GM23338 (cell line): Measurements from ENCODE around the gene CFAP57. TPM values are rescaled to one million over a fixed set of nuclear protein-coding genes. Genes with fewer than 3 reads are reported as not detected.

Source experiments
- ATAC-seq: fragments of 200-7000 bp; cut with Tn5 transposase; 3 replicates; pipeline ENCODE4 v1.9.1; 2020
- DNase-seq: peaks from one replicate; pipeline ENCODE4 v3.0.0-alpha.2; 2015; ENCODE audit warnings: low spot score
- H2AFZ ChIP-seq: fragments of 200-600 bp; sonication (generic); 2 replicates; pipeline ENCODE4 v1.8.0; 2016; ENCODE audit warnings: antibody characterized with exemption, mild to moderate bottlenecking, moderate library complexity
- H3F3A ChIP-seq: fragments of 200-600 bp; sonication (generic); replicated peaks from 2 replicates; pipeline ENCODE4 v1.8.0; 2017; ENCODE audit warnings: antibody characterized with exemption, mixed run types, low read depth
- H3K27ac ChIP-seq: fragments of 200-600 bp; sonication (generic); 2 replicates; pipeline ENCODE4 v1.6.1; 2016; ENCODE audit warnings: low read depth
- H3K27me3 ChIP-seq: fragments of 200-600 bp; sonication (generic); 2 replicates; pipeline ENCODE4 v1.8.0; 2016; ENCODE audit warnings: mild to moderate bottlenecking, mixed run types, moderate library complexity; ENCODE audit not compliant: insufficient read depth
- H3K36me3 ChIP-seq: fragments of 200-600 bp; sonication (generic); 2 replicates; pipeline ENCODE4 v1.8.0; 2016; ENCODE audit warnings: mild to moderate bottlenecking; ENCODE audit not compliant: insufficient read depth
- H3K4me1 ChIP-seq: fragments of 200-600 bp; sonication (generic); 2 replicates; pipeline ENCODE4 v1.8.0; 2016; ENCODE audit warnings: mild to moderate bottlenecking, moderate library complexity; ENCODE audit not compliant: insufficient read depth
- H3K4me2 ChIP-seq: fragments of 200-600 bp; sonication (generic); 2 replicates; pipeline ENCODE4 v1.7.1; 2017; ENCODE audit warnings: mixed run types
- H3K4me3 ChIP-seq: fragments of 200-600 bp; sonication (generic); 2 replicates; pipeline ENCODE4 v1.6.1; 2016; ENCODE audit warnings: mixed run types
- H3K79me2 ChIP-seq: fragments of 200-600 bp; sonication (generic); replicated peaks from 2 replicates; pipeline ENCODE4 v1.8.0; 2017; ENCODE audit warnings: mild to moderate bottlenecking; ENCODE audit not compliant: insufficient read depth
- H3K9me2 ChIP-seq: fragments of 200-600 bp; sonication (generic); 2 replicates; pipeline ENCODE4 v1.8.0; 2017; ENCODE audit not compliant: insufficient read depth
- H4K20me1 ChIP-seq: fragments of 200-600 bp; sonication (generic); replicated peaks from 2 replicates; pipeline ENCODE4 v1.8.0; 2017; ENCODE audit warnings: mild to moderate bottlenecking; ENCODE audit not compliant: insufficient read depth
- H3K27ac Mint-ChIP-seq: 2 replicates; pipeline ENCODE4 v1.8.0; 2020; ENCODE audit warnings: inconsistent platforms, mild to moderate bottlenecking, moderate library complexity, mixed read lengths
- H3K27me3 Mint-ChIP-seq: 3 replicates; pipeline ENCODE4 v1.8.0; 2022; ENCODE audit warnings: low read depth, mild to moderate bottlenecking, moderate library complexity, mixed read lengths, inconsistent platforms; ENCODE audit not compliant: insufficient read depth, poor library complexity
- H3K36me3 Mint-ChIP-seq: 3 replicates; pipeline ENCODE4 v1.8.0; 2021; ENCODE audit warnings: low read depth, mild to moderate bottlenecking, inconsistent platforms, moderate library complexity, mixed read lengths
- H3K4me1 Mint-ChIP-seq: 3 replicates; pipeline ENCODE4 v1.8.0; 2020; ENCODE audit warnings: mild to moderate bottlenecking, inconsistent platforms, mixed read lengths
- H3K4me3 Mint-ChIP-seq: 3 replicates; pipeline ENCODE4 v1.8.0; 2021; ENCODE audit warnings: moderate library complexity, mild to moderate bottlenecking, inconsistent platforms, mixed read lengths
- H3K9me3 Mint-ChIP-seq: 3 replicates; pipeline ENCODE4 v1.8.0; 2020; ENCODE audit warnings: moderate library complexity, mild to moderate bottlenecking, inconsistent platforms, mixed read lengths
- EZH2 ChIP-seq: fragments of 200-600 bp; sonication (generic); IDR thresholded peaks from one replicate; pipeline ENCODE4 v1.8.0; 2017; ENCODE audit warnings: antibody characterized with exemption, mild to moderate bottlenecking, low read depth; ENCODE audit not compliant: unreplicated experiment
- EZH2phosphoT487 ChIP-seq: fragments of 200-600 bp; sonication (generic); IDR thresholded peaks from one replicate; pipeline ENCODE4 v1.8.1; 2018; ENCODE audit warnings: antibody characterized with exemption; ENCODE audit not compliant: unreplicated experiment
- JUNB ChIP-seq: IDR thresholded peaks from one replicate; pipeline ENCODE4 v1.6.1; 2016; ENCODE audit warnings: antibody characterized with exemption; ENCODE audit not compliant: unreplicated experiment
- NANOG ChIP-seq: IDR thresholded peaks from 2 replicates; pipeline ENCODE4 v1.6.1; 2016; ENCODE audit warnings: antibody characterized with exemption, borderline replicate concordance
- REST ChIP-seq: IDR thresholded peaks from one replicate; pipeline ENCODE4 v1.6.1; 2018; ENCODE audit warnings: antibody characterized with exemption; ENCODE audit not compliant: unreplicated experiment
- STAT1 ChIP-seq: IDR thresholded peaks from one replicate; pipeline ENCODE4 v1.6.1; 2016; ENCODE audit warnings: antibody characterized with exemption; ENCODE audit not compliant: unreplicated experiment
- ZNF114 ChIP-seq: fragments of 250-450 bp; sonication (Bioruptor Pico); IDR thresholded peaks from 2 replicates; pipeline ENCODE4 v1.5.0; 2020; ENCODE audit warnings: mild to moderate bottlenecking, moderate library complexity
- ZNF331 ChIP-seq: fragments of 250-450 bp; sonication (Bioruptor Pico); IDR thresholded peaks from 2 replicates; pipeline ENCODE4 v1.5.0; 2020; ENCODE audit warnings: low read depth, mild to moderate bottlenecking, moderate library complexity
- polyA plus RNA-seq: library from polyadenylated mRNA; unstranded; fragments of >200 nt; fragmentation: Nextera tagmentation; extraction: Ambion mirVana; gene quantifications from 2 replicates; pipeline ENCODE4 v1.2.1, GENCODE V29; 2016
- total RNA-seq: library from RNA; depleted of rRNA; stranded (reverse); fragments of >200 nt; shearing (Covaris generic); gene quantifications from 2 replicates; pipeline ENCODE4 v1.2.3, GENCODE V29; 2014
- TF ChIP-seq, protein P1 (sequence below): fragments of 250-450 bp; sonication (Bioruptor Pico); IDR thresholded peaks from 2 replicates; pipeline ENCODE4 v1.5.0; 2020; ENCODE audit warnings: mild to moderate bottlenecking, moderate library complexity
- TF ChIP-seq, protein P2 (sequence below), 2 experiments: fragments of 200-600 bp in 1 of 2; sonication (generic) in 1 of 2; conservative IDR thresholded peaks; 2 replicates each; pipeline versions ENCODE4 v1.5.1 to v1.6.1; 2016 to 2017; ENCODE audit warnings: antibody characterized with exemption in 2 of 2, low read depth in 2 of 2, mild to moderate bottlenecking in 2 of 2, moderate library complexity in 1 of 2

CFAP57 gene
- total and polyA plus RNA-seq, 2 experiments from 2014 or later: 0.37 to 0.38 TPM

GRCh38 chr1:43279161-43279560, 107.0 kb downstream of the CFAP57 start:
- Histone ChIP-seq H3K27me3 (no peaks in the 10 kb centered on the region), H4K20me1 (no peaks in the 10 kb centered on the region), H3K36me3 (no peaks in the 10 kb centered on the region), H3K4me1 (peaks cover 3% of the 10 kb centered on the region; the same call in 1 of the 2 replicates), H3K79me2 (no peaks in the 10 kb centered on the region), H3K9me2 (peaks cover 5% of the 10 kb centered on the region; the same call in 1 of the 2 replicates), H3F3A (no peaks in the 10 kb centered on the region), H3K4me3 (no peak overlapping the region), H3K4me2 (no peak overlapping the region), H3K27ac (no peak overlapping the region), H2AFZ (no peak overlapping the region)
- DNase-seq: no peak
- Mint-ChIP-seq H3K9me3 (no peaks in the 10 kb centered on the region; the same call in 2 of the 3 replicates), H3K36me3 (peaks cover 26% of the 10 kb centered on the region), H3K4me3 (no peak overlapping the region), H3K27me3 (peaks cover 2% of the 10 kb centered on the region), H3K27ac (no peak overlapping the region), H3K4me1 (peaks cover 10% of the 10 kb centered on the region)
- ATAC-seq: no peak
- TF ChIP-seq EZH2: no peak
- TF ChIP-seq, protein P1, sequence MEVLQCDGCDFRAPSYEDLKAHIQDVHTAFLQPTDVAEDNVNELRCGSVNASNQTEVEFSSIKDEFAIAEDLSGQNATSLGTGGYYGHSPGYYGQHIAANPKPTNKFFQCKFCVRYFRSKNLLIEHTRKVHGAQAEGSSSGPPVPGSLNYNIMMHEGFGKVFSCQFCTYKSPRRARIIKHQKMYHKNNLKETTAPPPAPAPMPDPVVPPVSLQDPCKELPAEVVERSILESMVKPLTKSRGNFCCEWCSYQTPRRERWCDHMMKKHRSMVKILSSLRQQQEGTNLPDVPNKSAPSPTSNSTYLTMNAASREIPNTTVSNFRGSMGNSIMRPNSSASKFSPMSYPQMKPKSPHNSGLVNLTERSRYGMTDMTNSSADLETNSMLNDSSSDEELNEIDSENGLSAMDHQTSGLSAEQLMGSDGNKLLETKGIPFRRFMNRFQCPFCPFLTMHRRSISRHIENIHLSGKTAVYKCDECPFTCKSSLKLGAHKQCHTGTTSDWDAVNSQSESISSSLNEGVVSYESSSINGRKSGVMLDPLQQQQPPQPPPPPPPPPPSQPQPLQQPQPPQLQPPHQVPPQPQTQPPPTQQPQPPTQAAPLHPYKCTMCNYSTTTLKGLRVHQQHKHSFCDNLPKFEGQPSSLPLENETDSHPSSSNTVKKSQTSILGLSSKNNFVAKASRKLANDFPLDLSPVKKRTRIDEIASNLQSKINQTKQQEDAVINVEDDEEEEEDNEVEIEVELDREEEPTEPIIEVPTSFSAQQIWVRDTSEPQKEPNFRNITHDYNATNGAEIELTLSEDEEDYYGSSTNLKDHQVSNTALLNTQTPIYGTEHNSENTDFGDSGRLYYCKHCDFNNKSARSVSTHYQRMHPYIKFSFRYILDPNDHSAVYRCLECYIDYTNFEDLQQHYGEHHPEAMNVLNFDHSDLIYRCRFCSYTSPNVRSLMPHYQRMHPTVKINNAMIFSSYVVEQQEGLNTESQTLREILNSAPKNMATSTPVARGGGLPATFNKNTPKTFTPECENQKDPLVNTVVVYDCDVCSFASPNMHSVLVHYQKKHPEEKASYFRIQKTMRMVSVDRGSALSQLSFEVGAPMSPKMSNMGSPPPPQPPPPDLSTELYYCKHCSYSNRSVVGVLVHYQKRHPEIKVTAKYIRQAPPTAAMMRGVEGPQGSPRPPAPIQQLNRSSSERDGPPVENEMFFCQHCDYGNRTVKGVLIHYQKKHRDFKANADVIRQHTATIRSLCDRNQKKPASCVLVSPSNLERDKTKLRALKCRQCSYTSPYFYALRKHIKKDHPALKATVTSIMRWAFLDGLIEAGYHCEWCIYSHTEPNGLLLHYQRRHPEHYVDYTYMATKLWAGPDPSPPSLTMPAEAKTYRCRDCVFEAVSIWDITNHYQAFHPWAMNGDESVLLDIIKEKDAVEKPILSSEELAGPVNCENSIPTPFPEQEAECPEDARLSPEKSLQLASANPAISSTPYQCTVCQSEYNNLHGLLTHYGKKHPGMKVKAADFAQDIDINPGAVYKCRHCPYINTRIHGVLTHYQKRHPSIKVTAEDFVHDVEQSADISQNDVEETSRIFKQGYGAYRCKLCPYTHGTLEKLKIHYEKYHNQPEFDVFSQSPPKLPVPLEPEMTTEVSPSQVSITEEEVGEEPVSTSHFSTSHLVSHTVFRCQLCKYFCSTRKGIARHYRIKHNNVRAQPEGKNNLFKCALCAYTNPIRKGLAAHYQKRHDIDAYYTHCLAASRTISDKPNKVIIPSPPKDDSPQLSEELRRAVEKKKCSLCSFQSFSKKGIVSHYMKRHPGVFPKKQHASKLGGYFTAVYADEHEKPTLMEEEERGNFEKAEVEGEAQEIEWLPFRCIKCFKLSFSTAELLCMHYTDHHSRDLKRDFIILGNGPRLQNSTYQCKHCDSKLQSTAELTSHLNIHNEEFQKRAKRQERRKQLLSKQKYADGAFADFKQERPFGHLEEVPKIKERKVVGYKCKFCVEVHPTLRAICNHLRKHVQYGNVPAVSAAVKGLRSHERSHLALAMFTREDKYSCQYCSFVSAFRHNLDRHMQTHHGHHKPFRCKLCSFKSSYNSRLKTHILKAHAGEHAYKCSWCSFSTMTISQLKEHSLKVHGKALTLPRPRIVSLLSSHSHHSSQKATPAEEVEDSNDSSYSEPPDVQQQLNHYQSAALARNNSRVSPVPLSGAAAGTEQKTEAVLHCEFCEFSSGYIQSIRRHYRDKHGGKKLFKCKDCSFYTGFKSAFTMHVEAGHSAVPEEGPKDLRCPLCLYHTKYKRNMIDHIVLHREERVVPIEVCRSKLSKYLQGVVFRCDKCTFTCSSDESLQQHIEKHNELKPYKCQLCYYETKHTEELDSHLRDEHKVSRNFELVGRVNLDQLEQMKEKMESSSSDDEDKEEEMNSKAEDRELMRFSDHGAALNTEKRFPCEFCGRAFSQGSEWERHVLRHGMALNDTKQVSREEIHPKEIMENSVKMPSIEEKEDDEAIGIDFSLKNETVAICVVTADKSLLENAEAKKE: no peak
- no peak for TF ChIP-seq EZH2phosphoT487
- TF ChIP-seq JUNB: no peak
- TF ChIP-seq NANOG: no peak
- TF ChIP-seq ZNF331: no peak

DNA sequence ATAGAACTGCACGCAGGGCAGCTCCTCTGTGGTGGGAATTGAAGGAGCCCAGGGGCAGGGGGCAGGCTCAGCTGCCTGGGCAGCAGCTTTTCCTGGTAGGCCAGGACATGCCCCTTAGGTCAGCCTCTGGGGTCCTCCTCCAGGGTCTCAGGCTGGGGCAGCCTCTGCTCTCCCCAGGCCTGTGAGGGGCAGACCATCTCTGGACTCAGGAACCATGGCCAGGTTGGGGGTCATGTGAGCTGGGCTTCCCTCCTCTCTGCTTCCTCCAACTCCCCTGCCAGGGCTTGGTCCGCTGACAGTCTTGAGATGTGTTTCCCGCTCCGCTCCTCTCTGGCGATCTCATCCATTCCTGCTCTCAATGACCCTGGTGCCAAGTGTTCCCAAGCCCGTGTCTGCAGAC, 107.5 kb downstream of the CFAP57 start:
- Histone ChIP-seq H3K79me2 (no peaks in the 10 kb centered on the region), H3K4me2 (no peak overlapping the region), H3K27me3 (no peaks in the 10 kb centered on the region), H3K27ac (no peak overlapping the region), H3K36me3 (no peaks in the 10 kb centered on the region), H3F3A (no peaks in the 10 kb centered on the region), H4K20me1 (no peaks in the 10 kb centered on the region), H3K4me1 (peaks cover 7% of the 10 kb centered on the region), H2AFZ (no peak overlapping the region), H3K4me3 (no peak overlapping the region), H3K9me2 (peaks cover 5% of the 10 kb centered on the region; the same call in 1 of the 2 replicates)
- Mint-ChIP-seq H3K4me3 (no peak overlapping the region), H3K4me1 (peaks cover 12% of the 10 kb centered on the region), H3K9me3 (no peaks in the 10 kb centered on the region; the same call in 2 of the 3 replicates), H3K27me3 (peaks cover 5% of the 10 kb centered on the region), H3K36me3 (peaks cover 21% of the 10 kb centered on the region; the same call in 2 of the 3 replicates), H3K27ac (no peak overlapping the region)
- DNase-seq (no peak), ATAC-seq (no peak)
- TF ChIP-seq, protein P2, sequence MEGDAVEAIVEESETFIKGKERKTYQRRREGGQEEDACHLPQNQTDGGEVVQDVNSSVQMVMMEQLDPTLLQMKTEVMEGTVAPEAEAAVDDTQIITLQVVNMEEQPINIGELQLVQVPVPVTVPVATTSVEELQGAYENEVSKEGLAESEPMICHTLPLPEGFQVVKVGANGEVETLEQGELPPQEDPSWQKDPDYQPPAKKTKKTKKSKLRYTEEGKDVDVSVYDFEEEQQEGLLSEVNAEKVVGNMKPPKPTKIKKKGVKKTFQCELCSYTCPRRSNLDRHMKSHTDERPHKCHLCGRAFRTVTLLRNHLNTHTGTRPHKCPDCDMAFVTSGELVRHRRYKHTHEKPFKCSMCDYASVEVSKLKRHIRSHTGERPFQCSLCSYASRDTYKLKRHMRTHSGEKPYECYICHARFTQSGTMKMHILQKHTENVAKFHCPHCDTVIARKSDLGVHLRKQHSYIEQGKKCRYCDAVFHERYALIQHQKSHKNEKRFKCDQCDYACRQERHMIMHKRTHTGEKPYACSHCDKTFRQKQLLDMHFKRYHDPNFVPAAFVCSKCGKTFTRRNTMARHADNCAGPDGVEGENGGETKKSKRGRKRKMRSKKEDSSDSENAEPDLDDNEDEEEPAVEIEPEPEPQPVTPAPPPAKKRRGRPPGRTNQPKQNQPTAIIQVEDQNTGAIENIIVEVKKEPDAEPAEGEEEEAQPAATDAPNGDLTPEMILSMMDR (conservative IDR thresholded peaks at IDR 0.05; ENCODE audit: low read depth in 2 of 2): no peak
- no peak for TF ChIP-seq ZNF114 (CRISPR knock-in tag)
- TF ChIP-seq EZH2phosphoT487: no peak
- TF ChIP-seq STAT1: no peak
- no peak for TF ChIP-seq REST
- no peak for TF ChIP-seq ZNF331
